LHCN-M2 (cell line): ENCODE measurements around the gene ZMYND10. TPM values are rescaled to one million over a fixed set of nuclear protein-coding genes. Genes with fewer than 3 reads are reported as not detected.

ENCODE experiments used
- total RNA-seq: library from RNA; depleted of rRNA; stranded (reverse); fragments of >200 nt; gene quantifications from 2 replicates; pipeline ENCODE4 v1.2.3, GENCODE V29; 2014; rRNA removed

ZMYND10 gene
- total RNA-seq, 1 experiment from 2014 or later: 1.9 TPM

Other genes starting within 250 kb of the ZMYND10 start
- gene SEMA3F, start 190.4 kb downstream of the ZMYND10 start, total RNA-seq: 0.17 and 0.83 TPM in 2 replicates
- gene GNAT1, start 154.1 kb downstream of the ZMYND10 start, total RNA-seq: not detected in 2 replicates
- gene SLC38A3, start 140.5 kb downstream of the ZMYND10 start, total RNA-seq: 1.1 TPM in 1 of 2 replicates, not detected in the other
- 297 and 323 TPM in 2 replicates for gene GNAI2, start 109.5 kb downstream of the ZMYND10 start, total RNA-seq
- gene SEMA3B, start 76.6 kb downstream of the ZMYND10 start, total RNA-seq: 2.1 and 4.1 TPM in 2 replicates
- gene LSMEM2, start 66.6 kb downstream of the ZMYND10 start, total RNA-seq: not detected in 2 replicates
- 127 and 129 TPM in 2 replicates for gene IFRD2, start 53.3 kb downstream of the ZMYND10 start, total RNA-seq
- 4.2 and 6.9 TPM in 2 replicates for gene HYAL3, start 46.3 kb downstream of the ZMYND10 start, total RNA-seq
- 12.7 and 15.1 TPM in 2 replicates for gene NAA80, start 46.3 kb downstream of the ZMYND10 start, total RNA-seq
- 0.23 and 0.32 TPM in 2 replicates for gene HYAL1, start 42.2 kb downstream of the ZMYND10 start, total RNA-seq
- 106 and 145 TPM in 2 replicates for gene HYAL2, start 23.0 kb downstream of the ZMYND10 start, total RNA-seq
- gene TUSC2, start 17.5 kb downstream of the ZMYND10 start, total RNA-seq: 23.7 and 37.8 TPM in 2 replicates
- gene RASSF1, start 4.9 kb downstream of the ZMYND10 start, total RNA-seq: 26.3 and 32.4 TPM in 2 replicates
- gene NPRL2, start 5.0 kb upstream of the ZMYND10 start, total RNA-seq: 23.9 and 27.8 TPM in 2 replicates
- 37.9 and 42.3 TPM in 2 replicates for gene CYB561D2, start 5.1 kb upstream of the ZMYND10 start, total RNA-seq
- gene TMEM115, start 13.8 kb upstream of the ZMYND10 start, total RNA-seq: 67.8 and 76.5 TPM in 2 replicates
- not detected in 2 replicates for gene CACNA2D2, start 157.9 kb upstream of the ZMYND10 start, total RNA-seq
- gene C3orf18, start 222.0 kb upstream of the ZMYND10 start, total RNA-seq: 15.1 and 18.7 TPM in 2 replicates
- gene HEMK1, start 223.8 kb upstream of the ZMYND10 start, total RNA-seq: 10.5 and 11.4 TPM in 2 replicates